Measurements from ENCODE around the gene SYT15.

Gene SYT15

GRCh38 chr10:46547541-46548497 lies 31.1 kb upstream of the SYT15 start:
- no peaks in the 10 kb centered on the region for H3K9me3 ChIP-seq (ENCODE audit: control insufficient read depth, insufficient read depth, low read depth, low read length)
- CTCF ChIA-PET: interaction anchor here (0.6 to 0.8 kb wide), 2 partner anchors 455 to 731 kb away, joined by 3 to 4 read pairs; no protein-coding TSS in a partner anchor
- H3K4me3 ChIP-seq (ENCODE audit: low read depth, low read length): no peak overlapping the region
- H3K27ac ChIP-seq (ENCODE audit: extremely low read depth, low read depth, low read length): no peak overlapping the region
- H3K36me3 ChIP-seq (ENCODE audit: control insufficient read depth in 2 of 2, insufficient read depth in 1 of 2, low read length in 2 of 2): no peaks in the 10 kb centered on the region
- POLR2A ChIA-PET: no interaction called here
- no peaks in the 10 kb centered on the region for H3K4me1 ChIP-seq (ENCODE audit: control insufficient read depth, insufficient read depth, low read length)
- no peak for TF ChIP-seq ZNF747 (tag by site-specific recombination; IDR thresholded peaks at IDR 0.05)
- peak; percentile 82 for TF ChIP-seq SCRT2 (tag by site-specific recombination; IDR thresholded peaks at IDR 0.05)
- no peak for TF ChIP-seq ZNF792 (tag by site-specific recombination; IDR thresholded peaks at IDR 0.05)
- no peak for TF ChIP-seq ZNF274 (IDR thresholded peaks at IDR 0.05; ENCODE audit: low read length)
- no peak for TF ChIP-seq ZNF274 (tag by site-specific recombination; IDR thresholded peaks at IDR 0.05; ENCODE audit: borderline replicate concordance)
- peak; percentile 59; the same call in 1 of the 2 replicates for TF ChIP-seq SCRT1 (tag by site-specific recombination; IDR thresholded peaks at IDR 0.05; ENCODE audit: borderline replicate concordance)

DNA sequence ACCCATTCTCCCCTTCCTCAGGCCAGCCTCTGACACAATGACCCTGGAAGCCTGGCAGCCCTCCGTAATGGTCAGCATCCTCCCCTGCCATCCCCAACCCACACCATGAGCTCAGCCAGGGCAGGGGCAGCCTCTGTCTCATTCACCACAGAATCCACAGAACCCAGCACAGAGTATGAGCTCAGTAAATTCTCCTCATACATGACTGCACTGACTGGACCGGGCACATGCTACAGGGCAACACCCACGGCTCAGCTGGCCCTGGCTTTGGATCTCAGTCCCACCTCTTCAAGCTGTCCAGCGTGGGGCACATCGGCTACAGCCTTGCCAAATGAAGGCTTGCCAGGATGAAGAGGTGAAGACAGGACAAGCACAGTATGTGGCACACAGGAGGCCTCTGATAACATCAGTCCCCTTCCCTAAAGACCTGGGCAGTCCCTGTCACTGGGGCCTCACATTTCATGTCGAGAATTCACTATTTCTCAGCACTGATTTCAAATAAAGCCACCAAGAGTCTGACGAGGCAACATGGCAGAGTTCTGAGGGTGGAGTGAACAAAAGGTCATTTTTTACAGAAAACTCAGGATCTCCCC lies 30.3 kb upstream of the SYT15 start:
- no peak overlapping the region for H3K27ac ChIP-seq (ENCODE audit: extremely low read depth, low read depth, low read length)
- H3K36me3 ChIP-seq (ENCODE audit: control insufficient read depth in 2 of 2, insufficient read depth in 1 of 2, low read length in 2 of 2): no peaks in the 10 kb centered on the region
- H3K4me3 ChIP-seq (ENCODE audit: low read depth, low read length): no peak overlapping the region
- no peaks in the 10 kb centered on the region for H3K4me1 ChIP-seq (ENCODE audit: control insufficient read depth, insufficient read depth, low read length)
- ChIA-PET CTCF (interaction anchor here (1.0 kb wide), 2 partner anchors 9 to 32 kb away, joined by 3 read pairs; no protein-coding TSS in a partner anchor), POLR2A (no interaction called here)
- H3K9me3 ChIP-seq (ENCODE audit: control insufficient read depth, insufficient read depth, low read depth, low read length): no peaks in the 10 kb centered on the region
- TF ChIP-seq SETDB1 (IDR thresholded peaks at IDR 0.05; ENCODE audit: insufficient read length, low read length) (no peak), ZNF221 (tag by site-specific recombination; IDR thresholded peaks at IDR 0.05; ENCODE audit: borderline replicate concordance) (no peak), ZNF571 (tag by site-specific recombination; IDR thresholded peaks at IDR 0.05) (no peak), ZNF514 (tag by site-specific recombination; IDR thresholded peaks at IDR 0.05) (no peak), MZF1 (tag by site-specific recombination; IDR thresholded peaks at IDR 0.05; ENCODE audit: borderline replicate concordance) (no peak), BCL6B (tag by site-specific recombination; IDR thresholded peaks at IDR 0.05) (no peak), INSM2 (tag by site-specific recombination; IDR thresholded peaks at IDR 0.05) (no peak), ZNF549 (tag by site-specific recombination; IDR thresholded peaks at IDR 0.05) (no peak), ZNF473 (tag by site-specific recombination; IDR thresholded peaks at IDR 0.05) (no peak)
- TF ChIP-seq, protein P1, sequence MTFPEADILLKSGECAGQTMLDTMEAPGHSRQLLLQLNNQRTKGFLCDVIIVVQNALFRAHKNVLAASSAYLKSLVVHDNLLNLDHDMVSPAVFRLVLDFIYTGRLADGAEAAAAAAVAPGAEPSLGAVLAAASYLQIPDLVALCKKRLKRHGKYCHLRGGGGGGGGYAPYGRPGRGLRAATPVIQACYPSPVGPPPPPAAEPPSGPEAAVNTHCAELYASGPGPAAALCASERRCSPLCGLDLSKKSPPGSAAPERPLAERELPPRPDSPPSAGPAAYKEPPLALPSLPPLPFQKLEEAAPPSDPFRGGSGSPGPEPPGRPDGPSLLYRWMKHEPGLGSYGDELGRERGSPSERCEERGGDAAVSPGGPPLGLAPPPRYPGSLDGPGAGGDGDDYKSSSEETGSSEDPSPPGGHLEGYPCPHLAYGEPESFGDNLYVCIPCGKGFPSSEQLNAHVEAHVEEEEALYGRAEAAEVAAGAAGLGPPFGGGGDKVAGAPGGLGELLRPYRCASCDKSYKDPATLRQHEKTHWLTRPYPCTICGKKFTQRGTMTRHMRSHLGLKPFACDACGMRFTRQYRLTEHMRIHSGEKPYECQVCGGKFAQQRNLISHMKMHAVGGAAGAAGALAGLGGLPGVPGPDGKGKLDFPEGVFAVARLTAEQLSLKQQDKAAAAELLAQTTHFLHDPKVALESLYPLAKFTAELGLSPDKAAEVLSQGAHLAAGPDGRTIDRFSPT (tag by site-specific recombination; IDR thresholded peaks at IDR 0.05): no peak

Measured in HEK293 (cell line).